DND-41 (cell line): ENCODE measurements around the gene AFF3.

ENCODE experiments used
- EZH2 ChIP-seq: IDR thresholded peaks from 3 replicates; pipeline ENCODE4 v1.6.1; 2012; ENCODE audit warnings: borderline replicate concordance, low read depth, mild to moderate bottlenecking, moderate library complexity, low read length, inconsistent platforms; ENCODE audit not compliant: severe bottlenecking
- TF ChIP-seq, protein P1 (sequence below): IDR thresholded peaks from 2 replicates; pipeline ENCODE4 v1.5.1; 2012; ENCODE audit warnings: borderline replicate concordance, low read length, moderate library complexity, mild to moderate bottlenecking; ENCODE audit not compliant: poor library complexity, severe bottlenecking; ENCODE audit errors: extremely low read depth

DNA sequence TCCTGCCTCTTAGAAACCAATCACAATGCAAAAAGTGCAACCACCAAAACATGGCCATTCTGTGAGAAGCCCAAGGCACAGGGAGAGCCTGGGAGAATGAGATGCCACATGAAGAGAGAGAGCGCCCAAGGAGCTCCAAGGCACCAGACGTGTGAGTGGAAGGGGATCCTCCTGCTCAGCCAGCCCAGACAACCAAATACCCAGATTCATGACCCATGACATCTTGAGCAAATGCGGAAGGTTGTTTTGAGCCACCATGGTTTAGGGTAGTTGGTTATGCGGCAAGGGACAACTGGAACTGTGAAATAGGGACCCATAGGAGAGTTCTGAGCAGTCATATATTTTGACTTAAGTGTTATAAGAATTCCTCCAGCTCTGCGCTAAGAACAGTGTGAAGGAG is 7.0 kb downstream of the AFF3 start:
- TF ChIP-seq, protein P1, sequence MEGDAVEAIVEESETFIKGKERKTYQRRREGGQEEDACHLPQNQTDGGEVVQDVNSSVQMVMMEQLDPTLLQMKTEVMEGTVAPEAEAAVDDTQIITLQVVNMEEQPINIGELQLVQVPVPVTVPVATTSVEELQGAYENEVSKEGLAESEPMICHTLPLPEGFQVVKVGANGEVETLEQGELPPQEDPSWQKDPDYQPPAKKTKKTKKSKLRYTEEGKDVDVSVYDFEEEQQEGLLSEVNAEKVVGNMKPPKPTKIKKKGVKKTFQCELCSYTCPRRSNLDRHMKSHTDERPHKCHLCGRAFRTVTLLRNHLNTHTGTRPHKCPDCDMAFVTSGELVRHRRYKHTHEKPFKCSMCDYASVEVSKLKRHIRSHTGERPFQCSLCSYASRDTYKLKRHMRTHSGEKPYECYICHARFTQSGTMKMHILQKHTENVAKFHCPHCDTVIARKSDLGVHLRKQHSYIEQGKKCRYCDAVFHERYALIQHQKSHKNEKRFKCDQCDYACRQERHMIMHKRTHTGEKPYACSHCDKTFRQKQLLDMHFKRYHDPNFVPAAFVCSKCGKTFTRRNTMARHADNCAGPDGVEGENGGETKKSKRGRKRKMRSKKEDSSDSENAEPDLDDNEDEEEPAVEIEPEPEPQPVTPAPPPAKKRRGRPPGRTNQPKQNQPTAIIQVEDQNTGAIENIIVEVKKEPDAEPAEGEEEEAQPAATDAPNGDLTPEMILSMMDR, result no peak
- no peak for TF ChIP-seq EZH2
